ENCODE data around the gene ARAP3.

ARAP3 gene

DNA sequence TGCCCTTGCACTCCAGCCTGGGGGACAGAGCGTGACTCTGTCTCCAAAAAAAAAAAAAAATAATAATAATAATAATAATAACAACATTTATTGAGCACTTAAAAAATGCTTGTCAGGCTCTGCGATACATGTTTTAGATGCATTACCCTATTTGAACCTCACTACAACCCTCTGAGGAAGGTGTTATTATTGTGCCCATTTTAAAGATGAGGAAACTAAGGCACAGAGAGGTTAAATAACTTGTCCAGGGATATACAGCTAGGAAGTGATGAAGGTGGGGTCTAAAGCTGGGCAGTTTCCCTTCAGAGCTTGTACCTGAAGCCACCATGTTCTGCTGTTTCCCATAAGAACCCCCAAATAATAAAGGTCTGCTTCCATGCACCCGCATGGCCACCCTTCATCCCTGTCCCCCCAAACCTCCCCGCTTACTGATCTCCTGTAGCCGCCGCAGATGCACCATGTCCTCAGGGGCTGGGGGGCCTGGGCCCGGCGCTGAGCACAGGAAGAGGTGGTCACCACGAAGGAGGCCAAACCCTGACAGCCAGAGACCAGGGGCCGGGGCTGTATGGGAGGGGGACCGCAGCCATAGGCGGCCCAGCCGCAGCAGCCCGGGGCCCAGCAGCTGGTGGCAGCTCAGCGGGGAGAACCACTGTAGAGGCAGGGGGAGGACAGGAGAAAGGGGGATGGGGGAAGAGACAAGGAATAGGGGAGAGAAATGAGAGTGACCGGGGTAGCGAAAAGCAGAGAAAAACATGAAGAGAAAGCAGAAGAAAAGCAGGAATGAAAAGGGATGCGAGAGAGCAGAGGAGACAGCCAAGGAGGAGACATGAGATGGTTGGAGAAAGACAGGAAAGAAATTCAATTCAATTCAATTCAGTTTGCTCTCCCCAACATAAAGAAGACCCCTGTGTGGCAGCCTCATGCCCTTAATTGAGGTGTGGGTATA, 15.8 kb downstream of the ARAP3 start:
- no peak for DNase-seq

DNA sequence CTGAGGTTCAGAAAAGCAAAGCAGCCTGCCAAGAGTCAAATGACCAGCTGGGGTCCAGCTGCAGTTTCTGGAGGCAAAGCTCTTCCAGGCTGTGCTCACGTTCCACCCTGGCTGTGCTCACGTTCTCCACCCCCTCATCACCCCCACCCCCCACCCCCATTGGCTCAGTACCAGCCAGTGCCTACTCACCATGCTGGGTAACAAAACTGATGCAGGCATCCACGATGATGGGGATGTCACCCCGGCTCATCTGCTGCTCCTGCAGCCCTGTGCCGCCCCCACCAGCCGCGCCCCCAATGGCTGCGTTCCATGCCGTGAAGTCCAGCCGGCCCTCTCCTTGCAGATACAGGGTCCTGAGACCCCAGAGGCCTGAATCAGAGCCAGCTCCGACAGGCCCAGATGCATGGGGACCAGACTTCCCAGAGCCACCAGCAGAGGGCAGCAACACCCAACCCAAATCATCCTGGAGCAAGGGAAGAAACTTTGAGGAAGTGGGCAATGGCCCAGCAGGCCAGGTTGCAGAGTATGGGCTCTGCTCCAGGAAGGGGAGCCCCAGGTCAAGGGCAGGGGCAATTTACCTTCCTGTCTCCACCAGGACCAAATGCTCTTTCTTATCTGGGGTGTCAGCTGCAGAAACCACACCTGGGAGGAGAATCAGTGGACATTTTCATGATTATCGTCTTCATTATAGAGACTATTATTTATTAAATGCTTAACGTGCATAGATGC, 17.1 kb downstream of the ARAP3 start:
- no peak for DNase-seq

DNA sequence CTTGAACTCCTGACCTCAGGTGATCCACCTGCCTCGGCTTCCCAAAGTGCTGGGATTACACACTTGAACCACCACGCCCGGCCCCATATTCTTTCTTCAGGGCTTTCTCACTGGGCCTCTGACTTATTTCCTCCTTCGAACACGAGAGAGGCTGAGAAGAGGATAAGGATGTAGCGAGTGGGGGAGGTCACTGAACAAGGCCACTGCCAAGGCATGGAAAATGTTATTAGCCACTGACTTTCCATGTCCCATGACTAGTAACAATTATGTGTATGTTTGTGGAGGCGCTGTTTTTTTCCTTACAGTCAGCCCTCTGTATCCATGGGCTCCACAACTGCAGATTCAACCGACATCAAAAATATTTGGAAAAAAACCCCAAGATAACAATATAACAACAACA, 18.5 kb downstream of the ARAP3 start:
- DNase-seq: no peak

DNA sequence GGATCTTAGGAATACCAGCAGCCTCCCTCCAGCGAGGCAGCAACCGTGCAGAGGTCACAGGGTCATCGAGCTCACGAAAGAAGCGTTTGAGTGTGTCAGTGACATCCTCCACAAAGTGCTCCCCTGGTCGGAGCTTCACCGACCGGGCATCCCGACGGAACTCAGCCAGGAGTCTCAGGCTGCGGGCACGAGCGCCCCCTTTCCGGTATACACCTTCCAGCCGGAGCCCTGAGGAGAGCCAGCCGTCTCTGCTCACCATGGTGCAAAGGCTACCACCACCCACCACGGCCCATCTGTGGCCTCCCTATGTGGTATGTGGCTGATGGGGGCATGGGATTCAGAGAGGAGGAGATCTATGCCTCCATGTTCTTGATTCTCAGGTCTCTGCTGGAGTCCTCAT, 20.0 kb downstream of the ARAP3 start:
- DNase-seq: no peak

DNA sequence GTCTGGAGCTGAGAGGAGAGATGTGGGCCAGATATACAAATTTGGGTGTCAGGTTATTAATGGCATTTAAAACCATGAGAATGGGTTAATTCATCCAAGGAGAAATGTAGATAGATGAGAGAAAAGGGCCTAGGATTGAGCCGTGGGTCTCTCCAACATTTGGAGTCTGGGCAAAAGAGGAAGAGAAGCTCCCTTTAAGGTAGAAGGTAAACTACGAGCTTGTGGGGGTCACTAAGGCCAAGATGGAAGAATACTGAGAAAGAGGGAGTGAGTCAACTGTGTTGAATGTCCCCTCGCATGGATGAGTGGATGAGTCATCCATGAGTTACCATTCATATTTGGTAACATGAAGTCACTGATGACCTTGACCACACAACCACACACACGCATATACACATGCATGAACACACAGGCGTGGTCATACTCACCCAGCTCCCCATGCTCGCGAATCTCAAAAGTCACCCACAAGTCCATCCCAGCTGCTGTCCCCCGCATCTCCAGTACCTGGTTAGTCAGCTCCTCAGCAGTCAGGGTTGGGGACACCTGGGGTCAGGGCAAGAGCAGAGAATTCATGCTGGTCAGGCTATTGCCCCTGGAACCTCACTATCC, 24.0 kb downstream of the ARAP3 start:
- DNase-seq: no peak

DNA sequence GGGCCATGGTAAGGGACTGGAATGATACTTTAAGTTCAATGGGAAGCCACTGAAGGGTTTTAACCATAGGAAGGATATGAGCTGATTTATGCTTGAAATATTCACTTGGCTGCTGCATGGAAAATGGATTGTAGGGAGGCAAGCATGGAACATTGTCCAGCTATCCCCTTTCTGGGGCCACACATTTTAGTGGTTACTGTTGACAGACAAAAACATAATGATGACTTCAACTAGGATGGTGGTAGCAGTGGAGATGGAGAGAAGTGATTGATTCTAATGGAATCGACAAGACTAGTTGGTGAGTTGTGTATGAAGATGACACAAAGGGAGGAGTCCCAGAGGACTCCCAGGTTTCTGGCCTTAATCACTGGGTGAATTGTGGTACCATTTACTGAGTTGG, 24.6 kb downstream of the ARAP3 start:
- DNase-seq: no peak

DNA sequence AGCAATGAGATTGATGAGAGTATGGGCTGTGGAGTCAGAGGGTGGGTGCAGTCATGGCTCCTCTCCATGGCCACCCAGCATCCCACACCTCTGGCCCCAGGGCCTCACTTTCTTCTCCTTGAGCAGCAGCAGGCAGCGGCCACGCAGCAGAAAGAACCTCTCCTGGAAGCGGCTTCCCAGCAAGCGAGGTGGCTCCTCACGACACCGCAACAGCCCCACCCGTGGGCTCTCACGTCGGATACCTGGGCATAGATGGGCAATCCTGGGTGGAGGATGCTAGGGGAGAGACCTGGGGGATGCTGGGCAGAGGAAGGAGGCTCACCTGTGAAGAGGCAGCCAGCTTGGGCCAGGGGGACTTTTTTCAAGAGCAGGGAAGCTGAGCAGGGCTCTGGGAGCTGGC, 25.6 kb downstream of the ARAP3 start:
- no peak for DNase-seq

DNA sequence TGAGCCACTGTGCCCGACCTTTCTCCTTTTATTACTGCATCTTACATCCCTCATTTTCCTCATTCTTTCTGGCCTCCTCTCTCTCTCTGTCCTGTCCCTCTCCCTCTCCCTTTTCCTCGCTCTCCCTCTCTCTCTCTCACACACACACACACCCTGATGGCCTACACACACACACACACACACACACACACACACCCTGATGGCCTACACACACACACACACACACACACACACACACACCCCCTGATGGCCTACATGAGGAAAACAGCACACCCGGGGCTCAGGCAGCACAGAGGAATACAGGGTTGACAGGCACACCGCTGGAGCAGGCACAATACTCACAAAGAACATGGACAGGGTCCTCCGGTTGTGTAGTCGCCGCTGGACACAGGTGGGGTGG, 27.0 kb downstream of the ARAP3 start:
- DNase-seq: no peak

DNA sequence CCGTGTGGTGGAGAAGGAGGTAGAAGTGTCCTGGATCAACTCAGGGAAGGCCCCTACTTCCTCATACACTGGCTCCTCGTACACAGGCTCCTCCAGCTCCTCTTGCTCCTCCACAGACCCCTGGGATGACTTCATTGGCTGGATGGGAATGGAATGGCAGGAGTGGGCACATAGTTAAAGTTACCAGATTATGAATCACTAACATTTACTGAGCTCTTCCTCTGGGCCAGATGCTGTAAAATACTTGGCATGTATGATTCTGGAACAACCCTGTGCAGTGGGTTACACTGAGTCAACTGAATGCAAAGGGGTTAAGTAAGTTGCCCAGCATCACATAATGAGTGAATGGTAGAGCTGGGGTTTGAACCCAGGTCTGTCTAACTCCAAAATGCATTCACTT, 27.7 kb downstream of the ARAP3 start:
- DNase-seq: no peak

DNA sequence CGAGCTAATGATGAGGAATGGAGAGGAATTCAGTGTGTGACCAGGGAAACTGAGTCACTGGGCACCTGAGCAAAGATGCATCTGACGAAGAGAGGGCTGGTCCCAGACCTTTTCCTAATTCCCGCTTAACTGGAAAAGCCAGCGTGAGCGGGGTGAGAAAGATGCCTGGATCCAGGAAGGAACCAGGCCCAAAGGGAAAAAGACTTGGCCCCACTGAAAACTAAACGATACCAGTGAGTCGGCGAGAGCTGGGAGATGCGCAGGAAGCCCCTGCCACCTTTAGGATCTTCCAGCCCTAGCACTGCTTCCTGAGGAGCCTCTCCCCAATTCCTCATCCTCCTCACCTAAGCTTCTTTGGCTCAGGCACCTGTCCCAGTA, 30.3 kb downstream of the ARAP3 start:
- DNase-seq: no peak

DNA sequence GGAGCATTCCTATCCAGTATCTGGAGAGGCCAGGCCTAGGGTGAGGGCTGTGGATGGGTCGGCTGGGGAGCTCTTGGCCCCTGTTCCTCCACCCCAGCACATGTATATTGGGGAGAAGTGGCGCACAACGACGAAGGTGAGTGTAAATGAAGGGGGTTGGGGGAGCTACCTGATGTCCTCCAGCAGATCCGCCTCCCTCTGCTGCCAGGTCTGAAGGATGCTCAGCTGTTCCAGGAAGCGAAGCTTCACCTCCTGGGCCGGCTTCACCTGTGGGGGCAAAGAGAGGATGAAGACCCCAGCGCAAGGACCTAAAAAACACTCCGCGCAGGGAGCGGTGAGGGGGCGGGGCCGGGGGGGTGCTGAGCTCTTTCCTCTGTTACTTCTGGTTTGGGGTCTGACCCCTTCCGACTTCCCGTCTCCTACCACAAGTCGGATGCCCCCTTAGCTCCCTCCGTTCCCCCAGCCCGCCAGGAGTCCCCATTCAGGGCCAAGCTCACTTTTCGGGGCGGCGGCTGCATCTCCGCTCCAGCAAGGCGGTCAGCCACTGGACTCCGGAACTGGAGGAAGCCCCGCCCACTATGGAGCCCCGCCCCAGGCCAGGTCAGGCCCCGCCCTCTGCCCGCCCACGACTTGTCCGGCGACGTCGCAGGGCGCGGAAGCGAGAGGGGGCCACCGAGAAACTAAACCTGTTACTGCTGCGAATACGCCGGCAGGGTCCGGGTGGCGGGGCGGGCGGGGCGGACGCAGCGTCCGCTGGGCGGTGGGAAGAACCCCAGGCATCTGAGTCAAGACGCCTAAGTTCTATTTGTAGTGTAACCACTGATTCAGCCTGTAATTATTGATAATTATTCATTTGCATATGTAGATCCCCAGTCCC, 30.9 kb downstream of the ARAP3 start, which contains the start of gene FCHSD1:
TSS of gene FCHSD1 (minus strand) at position 568 of the 877 bp plus-strand sequence. CDS start at position 518, 50 bp downstream.
- DNase-seq: peak; percentile 72

DNA sequence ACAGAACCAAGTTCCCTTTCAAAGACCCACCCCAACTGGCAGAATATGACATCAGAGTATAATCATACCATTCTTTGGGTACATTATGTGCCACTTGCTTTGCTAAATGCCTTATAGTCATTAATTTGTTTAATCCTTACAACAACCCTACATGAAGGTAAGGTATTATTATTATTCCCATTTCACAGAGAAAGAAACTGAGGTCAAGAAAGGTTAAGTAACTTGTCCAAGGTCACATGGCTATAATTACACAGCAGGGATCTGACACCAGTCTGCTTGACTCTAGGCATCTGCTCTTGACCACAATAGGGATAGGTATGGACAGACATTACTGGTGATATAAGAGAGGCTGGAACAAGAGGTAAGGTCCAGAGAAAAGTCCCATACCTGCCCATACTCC, 32.1 kb downstream of the ARAP3 start:
- no peak for DNase-seq

DNA sequence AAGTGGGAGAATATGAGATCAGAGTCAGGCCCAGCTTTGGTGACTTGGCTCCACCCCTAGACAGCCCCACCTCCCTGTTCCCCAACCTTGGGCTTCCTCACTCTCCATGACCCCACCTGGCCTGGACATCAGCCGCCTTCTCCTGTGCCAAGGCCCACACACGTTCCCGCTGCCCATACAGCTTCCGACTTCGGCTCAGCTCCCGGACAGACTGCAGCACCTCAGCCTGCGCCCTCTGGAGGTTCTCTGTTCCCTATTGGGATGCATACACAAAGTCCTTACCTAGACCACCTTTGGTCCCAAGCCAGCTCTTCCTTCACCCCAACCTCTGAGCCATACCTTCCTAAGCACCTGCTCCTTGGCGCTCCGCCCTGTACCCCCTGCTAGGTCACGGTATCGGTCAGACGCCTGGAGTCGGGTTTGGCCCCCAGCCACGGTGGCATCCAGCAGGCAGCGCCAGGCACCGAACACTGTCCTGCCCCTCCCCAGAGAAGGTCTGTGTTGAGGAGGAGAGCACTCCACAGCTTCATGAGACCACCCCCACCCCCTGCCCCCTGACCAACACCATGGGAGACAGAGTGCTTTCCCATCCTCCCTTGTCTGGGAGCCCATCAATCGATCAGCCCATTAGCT, 32.9 kb downstream of the ARAP3 start:
- DNase-seq: no peak

DNA sequence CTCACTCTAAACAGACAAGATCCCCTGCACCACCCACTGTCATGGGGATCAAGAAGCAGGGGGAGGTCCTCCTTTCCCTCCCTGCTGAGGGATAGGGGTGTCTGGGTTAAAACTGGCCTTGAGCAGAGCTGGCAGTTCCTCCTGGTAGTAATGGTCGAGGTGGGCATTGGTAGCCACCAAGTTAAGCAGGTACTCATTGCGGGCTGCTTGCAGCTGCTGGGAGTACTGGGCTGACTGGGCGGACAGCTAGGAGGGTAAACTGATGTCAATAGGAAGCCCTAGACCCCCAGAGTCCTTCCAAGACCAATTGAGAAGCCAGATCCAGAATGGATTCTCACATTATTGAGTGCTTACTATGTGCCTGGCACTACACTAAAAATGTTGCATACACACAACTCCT, 34.2 kb downstream of the ARAP3 start:
- no peak for DNase-seq

DNA sequence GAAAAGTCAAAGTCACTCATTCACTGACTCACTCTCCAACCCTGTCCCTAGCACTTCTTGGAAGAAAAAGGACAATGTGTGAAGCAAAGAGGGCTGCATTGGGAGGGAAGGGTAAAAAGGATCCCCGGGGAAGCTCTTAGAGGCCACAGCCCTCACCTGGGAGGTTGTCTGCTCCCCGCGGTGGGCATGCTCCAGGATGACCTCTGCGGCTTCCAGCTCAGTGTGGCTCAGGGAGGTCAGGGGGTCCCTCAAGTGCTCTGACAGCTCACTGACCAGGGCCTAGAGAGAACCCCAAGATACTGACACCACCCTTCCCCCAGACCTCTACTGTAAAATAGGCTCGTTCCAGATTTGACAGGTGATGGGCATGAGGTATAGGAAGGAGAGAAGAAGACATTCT, 34.8 kb downstream of the ARAP3 start:
- DNase-seq: no peak

DNA sequence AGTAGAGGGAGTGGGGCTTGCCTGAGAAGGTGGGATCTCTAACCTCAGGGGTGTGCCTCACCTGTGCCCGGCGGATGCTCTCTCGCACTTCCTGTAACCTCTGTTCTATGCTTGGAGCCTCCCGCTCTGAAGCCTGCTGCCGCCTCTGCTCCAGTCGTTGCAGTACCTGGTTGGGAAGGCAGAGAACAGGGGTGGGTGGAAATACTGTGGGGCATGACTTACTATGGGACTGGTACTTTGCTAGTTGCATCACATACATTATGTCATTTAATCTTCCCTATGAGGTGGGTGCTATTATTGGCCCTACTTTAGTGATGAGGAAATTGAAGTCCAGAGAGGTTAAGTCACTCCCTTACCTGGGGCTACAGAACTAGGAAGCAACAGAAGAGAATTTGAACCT, 36.0 kb downstream of the ARAP3 start:
- no peak for DNase-seq

DNA sequence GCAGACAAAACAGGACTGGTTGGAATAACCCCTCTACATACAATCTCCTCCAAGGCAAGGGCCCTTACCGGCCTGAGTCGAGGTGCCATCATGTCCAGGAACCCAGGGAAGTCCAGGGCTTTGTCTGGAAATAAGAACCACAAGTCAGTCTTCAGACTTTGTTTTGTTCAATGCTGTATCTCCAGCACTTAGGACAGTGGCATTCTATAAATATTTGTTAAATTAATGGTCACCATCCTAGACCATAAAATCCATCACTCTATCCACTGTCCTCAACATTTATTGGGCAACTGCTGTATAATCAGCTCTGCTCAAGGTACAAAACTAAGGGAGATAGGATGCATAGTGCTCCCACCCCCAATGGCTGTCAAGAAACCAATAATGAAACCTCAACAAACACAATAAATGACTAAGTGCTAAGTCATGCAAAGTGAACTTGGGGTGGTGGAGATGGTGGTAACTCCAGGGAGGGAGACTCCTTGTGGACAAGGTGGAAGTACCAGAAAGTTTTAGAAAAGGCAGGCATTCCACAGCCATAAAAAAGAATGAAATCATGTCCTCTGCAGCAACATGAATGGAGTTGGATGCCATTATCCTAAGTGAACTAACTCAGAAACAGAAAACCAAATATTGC, 40.3 kb downstream of the ARAP3 start:
- no peak for DNase-seq

DNA sequence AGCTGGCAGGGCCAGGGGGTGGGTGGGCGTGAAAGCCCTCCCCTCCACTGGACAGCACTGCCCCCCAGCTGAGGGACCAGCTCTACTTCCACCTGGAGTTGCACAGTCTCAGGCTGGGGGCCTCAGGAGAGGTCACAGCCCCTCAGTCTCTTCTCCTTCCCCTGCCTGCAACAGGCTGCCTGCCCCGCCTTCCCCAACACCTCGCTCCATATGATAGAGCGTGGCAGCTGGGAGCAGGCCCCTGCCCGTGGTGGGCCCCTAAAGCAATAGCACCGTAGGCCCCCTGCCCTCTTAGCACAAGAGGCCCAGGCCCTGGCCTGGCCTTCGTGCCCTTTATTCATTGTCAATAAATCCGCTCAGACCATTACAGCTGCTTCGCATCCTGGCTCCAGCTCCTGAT, 41.3 kb downstream of the ARAP3 start:
- no peak for DNase-seq

DNA sequence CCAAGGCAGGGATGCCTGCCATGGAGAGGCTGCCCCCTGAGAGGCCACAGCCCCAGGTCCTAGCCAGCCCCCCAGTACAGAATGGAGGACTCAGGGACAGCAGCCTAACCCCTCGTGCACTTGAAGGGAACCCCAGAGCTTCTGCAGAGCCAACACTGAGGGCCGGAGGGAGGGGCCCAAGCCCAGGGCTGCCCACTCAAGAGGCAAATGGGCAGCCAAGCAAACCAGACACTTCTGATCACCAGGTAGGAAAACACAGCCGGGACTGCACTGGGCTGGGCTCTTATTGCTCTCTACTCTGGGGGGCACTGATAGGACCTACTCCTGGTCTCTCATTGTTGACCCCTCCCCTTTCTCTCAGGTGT, 42.0 kb downstream of the ARAP3 start:
- DNase-seq: no peak

DNA sequence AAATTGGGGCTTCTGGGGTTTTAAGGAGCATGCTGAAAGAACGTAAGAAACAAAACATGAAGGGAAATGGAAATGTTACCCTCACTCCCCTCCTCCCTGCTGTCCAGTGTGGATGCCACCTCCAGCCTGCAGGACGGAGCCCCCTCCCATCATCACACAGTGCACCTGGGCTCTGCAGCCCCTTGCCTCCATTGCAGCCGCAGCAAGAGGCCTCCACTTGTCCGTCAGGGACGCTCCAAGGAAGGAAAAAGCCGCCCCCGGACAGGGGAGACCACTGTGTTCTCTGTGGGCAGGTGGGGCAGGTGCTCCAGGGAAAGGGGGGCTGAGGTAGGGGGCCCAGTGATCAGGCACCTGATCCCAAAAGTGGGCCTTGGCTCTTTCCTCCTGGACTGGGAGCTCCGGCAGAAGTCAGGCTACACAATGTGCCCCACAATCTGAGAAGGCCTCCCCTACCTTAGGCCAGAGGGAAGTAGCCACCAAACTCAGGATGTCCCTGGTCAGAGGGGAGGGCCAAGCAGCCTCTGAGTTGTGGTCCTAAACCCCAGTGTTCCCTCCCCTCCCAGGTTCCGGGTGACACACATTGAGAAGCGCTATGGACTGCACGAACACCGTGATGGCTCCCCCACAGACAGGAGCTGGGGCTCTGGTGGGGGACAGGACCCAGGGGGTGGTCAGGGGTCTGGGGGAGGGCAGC, 42.5 kb downstream of the ARAP3 start:
- DNase-seq: no peak

DNA sequence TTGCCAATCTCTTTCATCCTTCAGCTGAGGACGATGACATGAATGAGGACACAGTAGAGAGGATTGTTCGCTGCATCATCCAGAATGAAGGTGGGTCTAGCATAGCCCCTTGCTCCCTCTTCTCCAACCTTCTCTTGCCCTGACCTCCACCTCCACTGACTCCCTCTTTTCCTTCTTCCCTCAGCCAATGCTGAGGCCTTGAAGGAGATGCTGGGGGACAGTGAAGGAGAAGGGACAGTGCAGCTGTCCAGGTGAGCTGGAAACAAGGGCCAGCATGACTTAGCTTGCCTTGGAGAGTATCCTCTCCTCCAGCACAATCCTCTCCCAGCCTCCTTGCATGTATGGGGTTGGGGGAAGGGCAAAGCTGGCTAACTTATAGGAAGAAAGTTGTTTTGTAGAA, 43.3 kb downstream of the ARAP3 start:
- DNase-seq: no peak

Data from activated gamma-delta T cell (primary cell).